GM12801 (cell line): ENCODE measurements around the gene TLK2.

ENCODE experiments used
- TF ChIP-seq, protein P1 (sequence below): IDR thresholded peaks from one replicate; pipeline ENCODE4 v1.5.1; 2011; ENCODE audit warnings: control low read depth; ENCODE audit not compliant: insufficient read length; ENCODE audit errors: extremely low read depth

TLK2 gene

GRCh38 chr17:62625184-62625869, 146.7 kb downstream of the TLK2 start:
- TF ChIP-seq, protein P1, sequence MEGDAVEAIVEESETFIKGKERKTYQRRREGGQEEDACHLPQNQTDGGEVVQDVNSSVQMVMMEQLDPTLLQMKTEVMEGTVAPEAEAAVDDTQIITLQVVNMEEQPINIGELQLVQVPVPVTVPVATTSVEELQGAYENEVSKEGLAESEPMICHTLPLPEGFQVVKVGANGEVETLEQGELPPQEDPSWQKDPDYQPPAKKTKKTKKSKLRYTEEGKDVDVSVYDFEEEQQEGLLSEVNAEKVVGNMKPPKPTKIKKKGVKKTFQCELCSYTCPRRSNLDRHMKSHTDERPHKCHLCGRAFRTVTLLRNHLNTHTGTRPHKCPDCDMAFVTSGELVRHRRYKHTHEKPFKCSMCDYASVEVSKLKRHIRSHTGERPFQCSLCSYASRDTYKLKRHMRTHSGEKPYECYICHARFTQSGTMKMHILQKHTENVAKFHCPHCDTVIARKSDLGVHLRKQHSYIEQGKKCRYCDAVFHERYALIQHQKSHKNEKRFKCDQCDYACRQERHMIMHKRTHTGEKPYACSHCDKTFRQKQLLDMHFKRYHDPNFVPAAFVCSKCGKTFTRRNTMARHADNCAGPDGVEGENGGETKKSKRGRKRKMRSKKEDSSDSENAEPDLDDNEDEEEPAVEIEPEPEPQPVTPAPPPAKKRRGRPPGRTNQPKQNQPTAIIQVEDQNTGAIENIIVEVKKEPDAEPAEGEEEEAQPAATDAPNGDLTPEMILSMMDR: no peak

GRCh38 chr17:62625870-62626200, 147.2 kb downstream of the TLK2 start:
- TF ChIP-seq, protein P1: no peak

GRCh38 chr17:62626719-62627218, 148.1 kb downstream of the TLK2 start:
- TF ChIP-seq, protein P1: no peak

DNA sequence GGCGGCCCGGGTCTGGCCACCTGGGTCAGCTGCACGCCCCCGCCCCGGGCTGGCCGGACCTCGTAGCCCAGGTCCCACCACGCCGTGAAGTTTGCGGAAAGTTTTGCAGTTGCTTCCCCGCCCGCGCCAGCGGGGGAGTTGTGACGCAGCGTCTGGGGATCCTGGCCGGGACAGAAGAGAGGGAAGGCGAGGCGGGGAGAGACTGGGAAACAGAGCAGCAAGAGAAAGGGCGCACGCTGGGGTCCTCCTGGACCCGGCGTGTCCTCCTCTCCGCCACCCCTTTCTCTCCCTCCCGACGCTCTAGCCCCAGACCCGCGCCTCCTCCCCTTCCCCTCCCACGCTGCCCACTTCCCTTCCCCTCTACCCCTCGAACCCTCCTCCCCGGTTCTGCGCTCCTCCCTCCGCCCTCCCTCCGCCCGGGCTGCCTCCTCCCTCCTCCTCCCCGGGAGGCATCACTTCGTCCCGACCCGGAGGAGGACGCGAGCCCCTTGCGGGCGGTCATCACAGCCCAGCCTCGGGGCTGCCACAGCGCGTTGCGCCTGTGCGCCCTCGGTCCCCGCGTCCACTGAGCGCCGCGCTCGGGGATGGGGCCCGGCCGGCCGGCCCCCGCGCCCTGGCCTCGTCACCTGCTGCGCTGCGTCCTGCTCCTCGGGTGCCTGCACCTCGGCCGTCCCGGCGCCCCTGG, 148.7 kb downstream of the TLK2 start, which contains the start of gene MRC2:
Gene MRC2, plus strand, starts transcription at position 452 of the 685 bp plus-strand sequence. Its CDS starts 133 bp downstream, at position 585.
- TF ChIP-seq, protein P1: no peak

DNA sequence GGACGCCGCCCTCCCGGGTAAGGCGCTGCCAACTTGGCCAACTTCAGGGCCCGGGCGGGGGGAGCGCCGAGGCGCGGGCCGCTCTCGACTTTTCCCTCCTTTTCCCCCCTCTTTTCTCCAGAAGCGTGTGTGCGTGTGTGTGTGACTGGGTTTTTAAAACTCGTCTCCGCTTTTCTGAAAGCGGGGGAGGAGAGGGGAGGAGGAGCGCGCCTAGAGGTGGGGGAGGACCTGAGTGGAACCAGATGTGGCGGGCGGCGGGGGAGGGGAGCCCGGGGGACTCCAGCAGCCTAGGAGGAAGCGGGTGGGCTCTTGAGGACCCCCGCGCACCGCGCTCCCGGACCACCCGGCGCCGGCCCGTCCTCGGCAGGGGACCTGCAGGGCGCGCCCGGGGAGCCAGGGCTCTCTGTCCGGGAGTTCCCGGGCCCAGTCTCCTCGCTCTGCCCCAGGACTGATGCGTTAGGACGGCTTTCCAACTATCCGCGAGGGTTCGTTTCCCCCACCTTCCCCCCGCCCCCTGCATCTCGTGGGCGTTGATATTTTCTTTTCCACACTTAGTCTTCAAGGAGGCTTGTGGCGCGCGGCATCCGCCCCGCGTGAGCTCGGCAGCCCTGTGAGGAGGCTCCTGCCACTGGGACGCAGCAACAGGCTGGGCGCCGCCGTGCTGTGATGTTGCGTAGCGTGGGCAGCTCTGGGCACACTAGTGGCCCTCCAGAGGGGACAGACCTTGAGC, 149.4 kb downstream of the TLK2 start:
- TF ChIP-seq, protein P1: no peak

- TF ChIP-seq, protein P1: no peak
Measured at GRCh38 chr17:62628831-62629555, 150.4 kb downstream of the TLK2 start.
